NCI-H69 (cell line): ENCODE data around the gene CELF2.

Source experiments
- DNase-seq: peaks from one replicate; lab custom pipeline; 2025; lab: John Stamatoyannopoulos, UW

CELF2 gene

GRCh38 chr10:11157292-11158076 is 139.8 kb downstream of the CELF2 start:
- DNase-seq, result no peak

GRCh38 chr10:11158080-11158479 is 140.4 kb downstream of the CELF2 start:
- DNase-seq, result no peak

GRCh38 chr10:11159543-11160215 is 142.0 kb downstream of the CELF2 start:
- DNase-seq, result no peak

- no peak for DNase-seq
These were observed 143.4 kb downstream of the CELF2 start for GRCh38 chr10:11161096-11161495.

GRCh38 chr10:11161910-11162309 is 144.2 kb downstream of the CELF2 start:
- no peak for DNase-seq

GRCh38 chr10:11162828-11163599 is 145.3 kb downstream of the CELF2 start:
- no peak for DNase-seq

GRCh38 chr10:11163780-11164550 is 146.3 kb downstream of the CELF2 start:
- DNase-seq, result no peak

GRCh38 chr10:11164551-11164802 is 146.8 kb downstream of the CELF2 start:
- no peak for DNase-seq

GRCh38 chr10:11164803-11165590 is 147.3 kb downstream of the CELF2 start:
- peak; percentile 10 for DNase-seq

- peak; percentile 4 for DNase-seq
These were observed 148.2 kb downstream of the CELF2 start for GRCh38 chr10:11165591-11166543.

- no peak for DNase-seq
These were observed 148.9 kb downstream of the CELF2 start for GRCh38 chr10:11166550-11166949.

- no peak for DNase-seq
These were observed 149.7 kb downstream of the CELF2 start for GRCh38 chr10:11167233-11167966.

GRCh38 chr10:11168423-11169090 is 150.9 kb downstream of the CELF2 start:
- DNase-seq, result no peak

GRCh38 chr10:11169976-11170375 is 152.3 kb downstream of the CELF2 start:
- DNase-seq, result no peak

- DNase-seq, result no peak
These were observed 152.9 kb downstream of the CELF2 start for GRCh38 chr10:11170574-11170973.

GRCh38 chr10:11170993-11171851 is 153.6 kb downstream of the CELF2 start:
- DNase-seq, result no peak

GRCh38 chr10:11173042-11173441 is 155.4 kb downstream of the CELF2 start:
- DNase-seq, result no peak

GRCh38 chr10:11175823-11176243 is 158.2 kb downstream of the CELF2 start:
- DNase-seq, result no peak
